Endodermal cell (in vitro differentiated cells): Measurements from ENCODE around the gene FAM162A. TPM values are rescaled to one million over a fixed set of nuclear protein-coding genes. Genes with fewer than 3 reads are reported as not detected.

ENCODE experiments used
- DNase-seq: peaks from one replicate; pipeline ENCODE4 v3.0.0-alpha.2; 2017
- H3K27ac ChIP-seq: 2 replicates; pipeline ENCODE4 v1.5.1; 2013; ENCODE audit warnings: mild to moderate bottlenecking, low read depth, low read length, moderate library complexity
- H3K27me3 ChIP-seq: 2 replicates; pipeline ENCODE4 v1.6.1; 2013; ENCODE audit warnings: mild to moderate bottlenecking, low read length, moderate library complexity; ENCODE audit not compliant: insufficient read depth, control insufficient read depth, poor library complexity, severe bottlenecking
- H3K36me3 ChIP-seq: 2 replicates; pipeline ENCODE4 v1.7.0; 2013; ENCODE audit warnings: mild to moderate bottlenecking, low read length, moderate library complexity; ENCODE audit not compliant: control insufficient read depth, insufficient read depth
- H3K4me1 ChIP-seq: one replicate; pipeline ENCODE4 v1.7.0; 2013; ENCODE audit warnings: low read length; ENCODE audit not compliant: control insufficient read depth, insufficient read depth
- H3K4me3 ChIP-seq: 2 replicates; pipeline ENCODE4 v1.5.1; 2013; ENCODE audit warnings: mild to moderate bottlenecking, low read length, moderate library complexity
- H3K9ac ChIP-seq: 2 replicates; pipeline ENCODE4 v1.6.1; 2013; ENCODE audit warnings: mild to moderate bottlenecking, low read length, moderate library complexity; ENCODE audit not compliant: poor library complexity, severe bottlenecking; ENCODE audit errors: extremely low read depth
- H3K9me3 ChIP-seq: 2 replicates; pipeline ENCODE4 v1.6.1; 2013; ENCODE audit warnings: mild to moderate bottlenecking, low read length, moderate library complexity; ENCODE audit not compliant: control insufficient read depth
- H3K27ac Mint-ChIP-seq: 2 replicates; pipeline ENCODE4 v1.8.0; 2020; ENCODE audit warnings: mixed read lengths
- H3K27me3 Mint-ChIP-seq: 2 replicates; pipeline ENCODE4 v1.8.0; 2021; ENCODE audit warnings: mild to moderate bottlenecking, mixed read lengths; ENCODE audit not compliant: insufficient read depth
- H3K36me3 Mint-ChIP-seq: 2 replicates; pipeline ENCODE4 v1.8.0; 2020; ENCODE audit warnings: low read depth, mixed read lengths
- H3K4me1 Mint-ChIP-seq: 2 replicates; pipeline ENCODE4 v1.8.0; 2020; ENCODE audit warnings: mixed read lengths
- H3K4me3 Mint-ChIP-seq: 2 replicates; pipeline ENCODE4 v1.8.0; 2020; ENCODE audit warnings: mild to moderate bottlenecking, moderate library complexity, mixed read lengths
- H3K9me3 Mint-ChIP-seq: 2 replicates; pipeline ENCODE4 v1.8.0; 2020; ENCODE audit warnings: mild to moderate bottlenecking, mixed read lengths
- CTCF ChIP-seq: fragments of 200-600 bp; sonication (generic); conservative IDR thresholded peaks from 2 replicates; pipeline ENCODE4 v1.5.0; 2021; ENCODE audit warnings: antibody characterized with exemption, mild to moderate bottlenecking
- WGBS, 2 experiments: methylation state at CpG; one replicate each; pipeline versions ENCODE4 v1.1.5 to v1.1.7; 2013; ENCODE audit warnings: missing lambda C conversion rate in 2 of 2, mixed read lengths in 1 of 2; ENCODE audit not compliant: insufficient coverage in 1 of 2, insufficient read length in 1 of 2; 5-methylcytosine and 5-hydroxymethylcytosine counted together
- total RNA-seq, 2 donors: library from RNA; stranded (reverse); fragmentation: NEBNext Ultra II Directional in 1 of 2; extraction: Animal tissue kit (Norgen Biotek cat#: 25700) in 1 of 2; gene quantifications; 2 replicates in 1 of 2; 3 replicates in 1 of 2; pipeline ENCODE4 v1.2.1, GENCODE V29; 2021

Gene FAM162A
- total RNA-seq, 2 donors from 2014 or later: 40.9 to 61.7 TPM

GRCh38 chr3:122390665-122391064 lies 6.7 kb downstream of the FAM162A start:
- Histone ChIP-seq H3K27me3 (no peaks in the 10 kb centered on the region), H3K9ac (no peak overlapping the region), H3K9me3 (no peaks in the 10 kb centered on the region), H3K27ac (no peak overlapping the region), H3K4me3 (no peak overlapping the region), H3K36me3 (no peaks in the 10 kb centered on the region), H3K4me1 (peaks cover 3% of the 10 kb centered on the region)
- Mint-ChIP-seq H3K27me3 (no peaks in the 10 kb centered on the region), H3K9me3 (no peaks in the 10 kb centered on the region), H3K4me1 (peaks cover 7% of the 10 kb centered on the region), H3K36me3 (peaks cover 14% of the 10 kb centered on the region), H3K4me3 (no peak overlapping the region), H3K27ac (peak overlapping the region; percentile 46)
- WGBS, 2 experiments: 72 to 80% methylated on average over 2 to 4 of the region's 4 CpGs
- no peak for DNase-seq
- TF ChIP-seq CTCF: no peak

- no peak overlapping the region for H3K4me3 ChIP-seq
- peaks cover 7% of the 10 kb centered on the region for H3K4me1 Mint-ChIP-seq
- no peaks in the 10 kb centered on the region for H3K27me3 ChIP-seq
- H3K4me1 ChIP-seq: peaks cover 3% of the 10 kb centered on the region
- TF ChIP-seq CTCF: no peak
- no peaks in the 10 kb centered on the region for H3K9me3 ChIP-seq
- H3K9me3 Mint-ChIP-seq: no peaks in the 10 kb centered on the region
- H3K36me3 Mint-ChIP-seq: peaks cover 6% of the 10 kb centered on the region
- 45 to 89% methylated on average over 1 to 2 of the region's 2 CpGs for WGBS, 2 experiments
- H3K36me3 ChIP-seq: no peaks in the 10 kb centered on the region
- no peak overlapping the region for H3K27ac Mint-ChIP-seq
- H3K27me3 Mint-ChIP-seq: no peaks in the 10 kb centered on the region
- no peak overlapping the region for H3K4me3 Mint-ChIP-seq
- H3K9ac ChIP-seq: no peak overlapping the region
- no peak for DNase-seq
- no peak overlapping the region for H3K27ac ChIP-seq
These were observed 7.9 kb downstream of the FAM162A start for GRCh38 chr3:122391681-122392446.

- 55 to 65% methylated on average over 2 of the region's 2 CpGs for WGBS, 2 experiments
- Mint-ChIP-seq H3K4me3 (no peak overlapping the region), H3K27ac (no peak overlapping the region), H3K36me3 (peaks cover 4% of the 10 kb centered on the region), H3K27me3 (no peaks in the 10 kb centered on the region), H3K4me1 (peaks cover 7% of the 10 kb centered on the region), H3K9me3 (no peaks in the 10 kb centered on the region)
- DNase-seq: no peak
- peaks cover 3% of the 10 kb centered on the region for H3K4me1 ChIP-seq
- H3K27ac ChIP-seq: no peak overlapping the region
- H3K27me3 ChIP-seq: no peaks in the 10 kb centered on the region
- no peaks in the 10 kb centered on the region for H3K36me3 ChIP-seq
- no peak overlapping the region for H3K9ac ChIP-seq
- H3K9me3 ChIP-seq: no peaks in the 10 kb centered on the region
- no peak overlapping the region for H3K4me3 ChIP-seq
- TF ChIP-seq CTCF: peak; percentile 90
These were observed 9.2 kb downstream of the FAM162A start for GRCh38 chr3:122392868-122393844.
